Mammary epithelial cell (primary cell): Measurements from ENCODE around the gene NPBWR2.

Experiments used
- CTCF ChIP-seq, 2 donors: IDR thresholded peaks in 1 of 2; conservative IDR thresholded peaks in 1 of 2; 2 replicates each; pipeline ENCODE4 v1.5.1; 2011 to 2012; ENCODE audit warnings: inconsistent platforms in 2 of 2, low read length in 2 of 2, mild to moderate bottlenecking in 2 of 2, control low read depth in 1 of 2, low read depth in 1 of 2; ENCODE audit not compliant: insufficient read depth in 1 of 2; ENCODE audit errors: extremely low read depth in 1 of 2
- EZH2 ChIP-seq: IDR thresholded peaks from 2 replicates; pipeline ENCODE4 v1.6.1; 2012; ENCODE audit warnings: low read length, inconsistent platforms, borderline replicate concordance

GRCh38 chr20:64084685-64085152, 22.6 kb downstream of the NPBWR2 start:
- TF ChIP-seq CTCF (conservative IDR thresholded peaks at IDR 0.05 in 1 of 2, IDR thresholded peaks at IDR 0.05 in 1 of 2; ENCODE audit: extremely low read depth in 1 of 2, insufficient read depth in 1 of 2, low read depth in 1 of 2, low read length in 2 of 2) (no peak), EZH2 (no peak)
